Muscle of arm (tissue), 12 donors: ENCODE data around the gene TTC21B. TPM values are rescaled to one million over a fixed set of nuclear protein-coding genes. Genes with fewer than 3 reads are reported as not detected.
"Not testable (repeated sequence)": the region's sequence is repeated elsewhere in the genome, so short reads cannot be mapped to it uniquely, and the experiment has no call there.

Experiments used
- DNase-seq: peaks from one replicate; pipeline ENCODE4 v3.0.0-alpha.2; 2013
- polyA plus RNA-seq, 12 donors: library from polyadenylated mRNA; unstranded; fragments of 120-200 nt; gene quantifications; one replicate each; pipeline ENCODE4 v1.2.1, GENCODE V29; 2013; ENCODE audit not compliant: insufficient read length in 12 of 12

Gene TTC21B
- polyA plus RNA-seq, 12 donors: 16.2 to 28.9 (median 21.2) TPM; not detected in 1

GRCh38 chr2:165888171-165888570, 65.4 kb downstream of the TTC21B start:
- DNase-seq: no peak

GRCh38 chr2:165886487-165887146, 67.0 kb downstream of the TTC21B start:
- DNase-seq: no peak

- DNase-seq: no peak
These were observed 75.7 kb downstream of the TTC21B start for GRCh38 chr2:165877565-165878550.

GRCh38 chr2:165876712-165877111, 76.9 kb downstream of the TTC21B start:
- DNase-seq: no peak

GRCh38 chr2:165876269-165876668, 77.3 kb downstream of the TTC21B start:
- no peak for DNase-seq

- peak; percentile 44 for DNase-seq
These were observed 79.0 kb downstream of the TTC21B start for GRCh38 chr2:165874445-165875039.

- DNase-seq: no peak
These were observed 81.3 kb downstream of the TTC21B start for GRCh38 chr2:165872101-165872791.

- DNase-seq: no peak
These were observed 82.6 kb downstream of the TTC21B start for GRCh38 chr2:165871025-165871424.

- no peak for DNase-seq
These were observed 83.2 kb downstream of the TTC21B start for GRCh38 chr2:165870346-165870745.

GRCh38 chr2:165868211-165868610, 85.4 kb downstream of the TTC21B start:
- no peak for DNase-seq

- no peak for DNase-seq
These were observed 89.3 kb downstream of the TTC21B start for GRCh38 chr2:165864296-165864695.

GRCh38 chr2:165863810-165864261, 89.7 kb downstream of the TTC21B start:
- no peak for DNase-seq

GRCh38 chr2:165861083-165861482, 92.5 kb downstream of the TTC21B start:
- not testable (repeated sequence) for DNase-seq

GRCh38 chr2:165859723-165860122, 93.9 kb downstream of the TTC21B start:
- not testable (repeated sequence) for DNase-seq

- no peak for DNase-seq
These were observed 95.7 kb downstream of the TTC21B start for GRCh38 chr2:165857876-165858275.

GRCh38 chr2:165852394-165852793, 101.2 kb downstream of the TTC21B start:
- DNase-seq: no peak

- no peak for DNase-seq
These were observed 106.6 kb downstream of the TTC21B start for GRCh38 chr2:165847001-165847400.

- DNase-seq: no peak
These were observed 107.5 kb downstream of the TTC21B start for GRCh38 chr2:165846056-165846455.

- no peak for DNase-seq
These were observed 109.4 kb downstream of the TTC21B start for GRCh38 chr2:165844216-165844615.

- no peak for DNase-seq
These were observed 110.2 kb downstream of the TTC21B start for GRCh38 chr2:165843351-165843750.

GRCh38 chr2:165840333-165840958, 113.1 kb downstream of the TTC21B start:
- no peak for DNase-seq
